Glomerular visceral epithelial cell (primary cell): ENCODE results near the gene TBC1D3H.
"Not testable (repeated sequence)": the region's sequence is repeated elsewhere in the genome, so short reads cannot be mapped to it uniquely, and the experiment has no call there.

Source experiments
- DNase-seq: peaks from one replicate; pipeline ENCODE4 v3.0.0-alpha.2; 2016; ENCODE audit errors: extremely low spot score

TBC1D3H gene

GRCh38 chr17:36388385-36389245 is at the start of gene TBC1D3H:
TSS of gene TBC1D3H (minus strand) at chr17:36388435. CDS start at chr17:36386895, 1,540 bp downstream.
- DNase-seq = not testable (repeated sequence)

- not testable (repeated sequence) for DNase-seq
Measured at GRCh38 chr17:36428891-36429290, 40.7 kb upstream of the TBC1D3H start.

GRCh38 chr17:36415180-36415941 is 27.1 kb upstream of the TBC1D3H start:
- not testable (repeated sequence) for DNase-seq

- not testable (repeated sequence) for DNase-seq
Measured at GRCh38 chr17:36390943-36391645, 2.9 kb upstream of the TBC1D3H start.

- DNase-seq = not testable (repeated sequence)
Measured at GRCh38 chr17:36375938-36376337, 12.3 kb downstream of the TBC1D3H start.

GRCh38 chr17:36362496-36362895 is 25.7 kb downstream of the TBC1D3H start:
- DNase-seq = not testable (repeated sequence)
